ENCODE data around the gene ITGB4. TPM values are rescaled to one million over a fixed set of nuclear protein-coding genes. Genes with fewer than 3 reads are reported as not detected.

ITGB4 gene
- total and polyA plus RNA-seq, 10 of the 15 experiments (the other 5 are each of a cell fraction or from before 2014, with no cell fraction given) = 0.06 to 1.6 (median 0.27) TPM; not detected in 2

DNA sequence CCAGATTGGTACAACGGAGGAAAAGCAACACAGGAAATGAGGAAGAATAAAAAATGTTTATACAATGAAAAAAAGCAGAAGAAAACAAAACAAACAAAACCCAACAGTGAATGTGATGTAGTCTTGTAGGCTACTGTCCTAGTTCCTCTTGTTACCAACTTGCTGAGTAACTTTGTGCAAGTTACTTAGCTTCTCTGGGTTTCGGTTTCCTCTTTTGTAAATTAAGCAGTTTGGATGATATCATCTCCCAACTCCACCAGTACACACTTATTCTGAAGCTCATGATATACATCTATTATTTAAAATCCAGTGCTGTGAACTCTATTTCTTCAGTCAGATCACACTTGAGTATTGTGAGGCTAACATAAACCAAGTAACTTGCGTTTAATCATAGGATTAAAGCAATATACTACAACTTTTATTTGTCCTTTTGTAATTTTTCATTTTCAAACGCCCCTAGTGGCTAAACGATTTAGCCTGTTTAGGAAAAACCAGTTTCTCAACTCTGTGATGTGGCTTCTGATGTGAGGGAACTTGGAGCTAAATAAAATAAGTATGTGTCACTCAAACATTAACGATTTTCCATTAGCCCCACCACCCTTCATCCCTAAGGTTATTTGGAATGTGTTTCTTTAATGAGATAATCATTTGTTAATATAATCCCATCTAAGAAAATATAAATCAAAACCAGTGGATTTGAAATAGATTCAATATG lies 62.0 kb downstream of the ITGB4 start:
- WGBS (ENCODE audit: insufficient coverage, insufficient replicate concordance, low lambda C conversion rate, missing lambda C conversion rate) = 0% methylated on average over 6 of the region's 6 CpGs
- Histone ChIP-seq H3K4me2 (ENCODE audit: control insufficient read depth, insufficient read depth) (peak overlapping the region; percentile 97), H3K4me3 (peak overlapping the region; percentile 79), H3K79me2 (ENCODE audit: control insufficient read depth, insufficient read depth, low read length) (peaks cover 48% of the 10 kb centered on the region), H3K27ac (ENCODE audit: control insufficient read depth, insufficient read depth) (peak overlapping the region; percentile 97), H3K9ac (ENCODE audit: control insufficient read depth, insufficient read depth, low read length) (peak overlapping the region; percentile 95), H3K4me1 (ENCODE audit: control insufficient read depth, insufficient read depth, low read length) (peaks cover 22% of the 10 kb centered on the region), H3K36me3 (ENCODE audit: control insufficient read depth in 2 of 2, insufficient read depth in 2 of 2, low read length in 1 of 2) (peaks cover 0 to 5% of the 10 kb centered on the region in 2 experiments; a peak in 1 of 4 replicates), H2AFZ (ENCODE audit: control insufficient read depth, low read depth, low read length) (peak overlapping the region; percentile 62), H3K27me3 (replicated peaks in 1 of 2; ENCODE audit: control insufficient read depth in 2 of 2, insufficient read depth in 2 of 2, low read length in 1 of 2) (no peaks in the 10 kb centered on the region), H4K20me1 (ENCODE audit: control insufficient read depth, insufficient read depth) (peaks cover 3% of the 10 kb centered on the region; the same call in 1 of the 2 replicates), H3K9me3 (replicated peaks; ENCODE audit: control insufficient read depth, insufficient read depth, low read length) (no peaks in the 10 kb centered on the region)
- peak; percentile 83 for DNase-seq (ENCODE audit: low read depth, low spot score)
- ChIA-PET POLR2A (interaction anchor here (0.6 to 5.4 kb wide), 16 partner anchors 8 to 1653 kb away, joined by 3 to 39 read pairs (median 5); partner anchors contain the start of genes GALK1, TRIM65, UNC13D and WBP2), RAD21 (ENCODE audit: unreplicated experiment) (interaction anchor here (0.5 to 3.1 kb wide), 13 partner anchors 8 to 98 kb away, joined by 3 to 22 read pairs (median 6); partner anchors contain the start of genes GALK1, UNC13D and WBP2), CTCF (interaction anchor here (0.6 to 3.3 kb wide), 19 partner anchors 9 to 697 kb away, joined by 3 to 26 read pairs (median 4); partner anchors contain the start of genes GALK1 and WBP2), SMC1A (ENCODE audit: uncharacterized antibody, unreplicated experiment) (interaction anchor here (0.9 to 3.2 kb wide), 12 partner anchors 9 to 95 kb away, joined by 3 to 11 read pairs (median 4); partner anchors contain the start of genes GALK1, UNC13D and WBP2)
- intact Hi-C loops (cut with micrococcal nuclease; ENCODE audit: unreplicated experiment) = loop anchor here (10.0 kb wide), 1 partner anchor 482 kb away; the partner anchor contains the start of gene UBALD2
- FAIRE-seq = peak; percentile 88
- in situ Hi-C loops (cut with MboI) = loop anchor here (5.0 kb wide), 1 partner anchor 479 kb away; no protein-coding TSS in a partner anchor
- ATAC-seq = peak; percentile 27
- no TSS peak for BruUV-seq (replicated peaks)
- TF ChIP-seq CREB1 (IDR thresholded peaks at IDR 0.05; ENCODE audit: low read depth) = no peak
- TF ChIP-seq E4F1 (IDR thresholded peaks at IDR 0.05; ENCODE audit: borderline replicate concordance, partially characterized antibody) = no peak
- TF ChIP-seq HDGF (IDR thresholded peaks at IDR 0.05) = no peak
- TF ChIP-seq TBL1XR1 (IDR thresholded peaks at IDR 0.05; ENCODE audit: low read depth, low read length) = no peak
- TF ChIP-seq NRF1 (conservative IDR thresholded peaks at IDR 0.05; ENCODE audit: low read depth, low read length) = no peak
- TF ChIP-seq TCF7 (IDR thresholded peaks at IDR 0.05; ENCODE audit: borderline replicate concordance) = peak; percentile 79; the same call in 1 of the 2 replicates
- no peak for TF ChIP-seq EGR1 (IDR thresholded peaks at IDR 0.05; ENCODE audit: borderline replicate concordance in 1 of 2, low read depth in 2 of 2, low read length in 2 of 2)
- TF ChIP-seq RUNX3 (IDR thresholded peaks at IDR 0.05; ENCODE audit: low read length) = peak; percentile 55; the same call in 1 of the 2 replicates
- TF ChIP-seq TAF1 (IDR thresholded peaks at IDR 0.05; ENCODE audit: borderline replicate concordance, low read depth, low read length) = no peak
- TF ChIP-seq MTA2 (IDR thresholded peaks at IDR 0.05; ENCODE audit: low read depth) = no peak; the same call in none of the 2 replicates
- no peak for TF ChIP-seq MYB (IDR thresholded peaks at IDR 0.05; ENCODE audit: borderline replicate concordance, low read depth, low read length)
- TF ChIP-seq, protein P1, sequence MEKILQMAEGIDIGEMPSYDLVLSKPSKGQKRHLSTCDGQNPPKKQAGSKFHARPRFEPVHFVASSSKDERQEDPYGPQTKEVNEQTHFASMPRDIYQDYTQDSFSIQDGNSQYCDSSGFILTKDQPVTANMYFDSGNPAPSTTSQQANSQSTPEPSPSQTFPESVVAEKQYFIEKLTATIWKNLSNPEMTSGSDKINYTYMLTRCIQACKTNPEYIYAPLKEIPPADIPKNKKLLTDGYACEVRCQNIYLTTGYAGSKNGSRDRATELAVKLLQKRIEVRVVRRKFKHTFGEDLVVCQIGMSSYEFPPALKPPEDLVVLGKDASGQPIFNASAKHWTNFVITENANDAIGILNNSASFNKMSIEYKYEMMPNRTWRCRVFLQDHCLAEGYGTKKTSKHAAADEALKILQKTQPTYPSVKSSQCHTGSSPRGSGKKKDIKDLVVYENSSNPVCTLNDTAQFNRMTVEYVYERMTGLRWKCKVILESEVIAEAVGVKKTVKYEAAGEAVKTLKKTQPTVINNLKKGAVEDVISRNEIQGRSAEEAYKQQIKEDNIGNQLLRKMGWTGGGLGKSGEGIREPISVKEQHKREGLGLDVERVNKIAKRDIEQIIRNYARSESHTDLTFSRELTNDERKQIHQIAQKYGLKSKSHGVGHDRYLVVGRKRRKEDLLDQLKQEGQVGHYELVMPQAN (conservative IDR thresholded peaks at IDR 0.05) = no peak
- peak; percentile 82; the same call in 1 of the 2 replicates for TF ChIP-seq NBN (IDR thresholded peaks at IDR 0.05)
- no peak for TF ChIP-seq EED (IDR thresholded peaks at IDR 0.05; ENCODE audit: low read depth)
- peak; percentile 42 for TF ChIP-seq JUNB (IDR thresholded peaks at IDR 0.05)
- no peak for TF ChIP-seq CEBPB (IDR thresholded peaks at IDR 0.05; ENCODE audit: borderline replicate concordance in 1 of 2, low read depth in 2 of 2, low read length in 2 of 2)
